ENCODE data around the gene USF1.
"Not testable (repeated sequence)": the region's sequence is repeated elsewhere in the genome, so short reads cannot be mapped to it uniquely, and the experiment has no call there.

USF1 gene

DNA sequence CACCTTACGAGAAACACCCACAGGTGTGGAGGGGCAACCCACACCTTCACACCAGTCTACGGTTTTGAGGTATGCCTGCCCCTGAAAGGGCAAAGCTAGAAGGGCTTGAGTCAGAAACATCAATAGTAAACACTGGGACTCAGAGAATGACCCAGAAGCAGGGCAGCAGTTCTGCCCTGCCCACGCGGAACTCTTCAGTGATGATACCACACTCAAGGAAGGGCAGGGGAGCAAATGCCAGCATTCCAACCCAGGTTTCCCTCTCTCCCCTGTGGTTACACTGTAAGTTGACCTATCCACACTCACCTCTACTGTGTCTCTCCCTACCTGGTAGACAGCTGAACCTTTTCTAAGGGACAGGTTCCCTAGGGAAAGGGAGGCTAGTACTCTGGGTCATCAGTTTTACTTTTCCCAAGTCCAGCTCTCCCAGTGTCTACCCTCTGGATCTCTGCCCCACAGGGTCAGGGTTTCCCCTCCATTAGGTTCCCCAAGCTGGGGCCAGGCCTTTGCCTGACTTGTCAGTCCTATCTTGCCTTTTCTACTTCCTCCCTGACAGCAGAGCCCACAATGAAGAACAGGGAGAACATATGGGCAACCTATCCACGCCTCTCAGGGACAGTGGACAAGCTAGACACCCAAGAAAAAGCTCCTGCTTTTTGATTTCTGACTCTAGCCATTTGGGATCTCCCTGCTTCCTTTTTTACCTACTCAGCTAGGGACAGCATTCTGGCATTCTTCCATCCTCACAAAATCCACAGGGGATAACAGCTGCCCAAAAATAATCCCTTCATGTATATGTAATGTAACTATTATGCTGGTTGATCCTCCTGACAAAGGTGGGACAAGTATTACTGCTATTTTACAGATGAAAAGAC, 27.8 kb downstream of the USF1 start:
- DNase-seq = no peak

DNA sequence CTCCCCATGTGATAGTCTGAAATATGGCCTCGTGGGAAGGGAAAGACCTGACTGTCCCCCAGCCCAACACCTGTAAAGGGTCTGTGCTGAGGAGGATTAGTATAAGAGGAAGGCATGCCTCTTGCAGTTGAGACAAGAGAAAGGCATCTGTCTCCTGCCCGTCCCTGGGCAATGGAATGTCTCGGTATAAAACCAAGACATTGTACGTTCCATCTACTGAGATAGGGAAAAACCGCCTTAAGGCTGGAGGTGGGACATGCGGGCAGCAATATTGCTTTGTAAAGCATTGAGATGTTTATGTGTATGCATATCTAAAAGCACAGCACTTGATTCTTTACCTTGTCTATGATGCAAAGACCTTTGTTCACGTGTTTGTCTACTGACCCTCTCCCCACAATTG, 28.6 kb downstream of the USF1 start:
- DNase-seq = not testable (repeated sequence)

DNA sequence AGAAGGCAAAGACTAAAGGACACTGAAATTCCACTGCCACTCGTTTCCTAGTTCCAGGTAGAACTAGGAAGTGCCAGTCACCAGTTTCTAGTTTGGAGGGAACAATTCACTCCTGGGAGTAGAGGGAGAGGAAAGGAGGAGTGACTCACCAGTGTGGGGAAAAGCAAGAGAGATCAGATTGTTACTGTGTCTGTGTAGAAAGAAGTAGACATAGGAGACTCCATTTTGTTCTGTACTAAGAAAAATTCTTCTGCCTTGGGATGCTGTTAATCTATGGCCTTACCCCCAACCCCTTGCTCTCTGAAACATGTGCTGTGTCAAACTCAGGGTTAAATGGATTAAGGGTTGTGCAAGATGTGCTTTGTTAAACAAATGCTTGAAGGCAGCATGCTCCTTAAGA, 29.1 kb downstream of the USF1 start:
- not testable (repeated sequence) for DNase-seq

DNA sequence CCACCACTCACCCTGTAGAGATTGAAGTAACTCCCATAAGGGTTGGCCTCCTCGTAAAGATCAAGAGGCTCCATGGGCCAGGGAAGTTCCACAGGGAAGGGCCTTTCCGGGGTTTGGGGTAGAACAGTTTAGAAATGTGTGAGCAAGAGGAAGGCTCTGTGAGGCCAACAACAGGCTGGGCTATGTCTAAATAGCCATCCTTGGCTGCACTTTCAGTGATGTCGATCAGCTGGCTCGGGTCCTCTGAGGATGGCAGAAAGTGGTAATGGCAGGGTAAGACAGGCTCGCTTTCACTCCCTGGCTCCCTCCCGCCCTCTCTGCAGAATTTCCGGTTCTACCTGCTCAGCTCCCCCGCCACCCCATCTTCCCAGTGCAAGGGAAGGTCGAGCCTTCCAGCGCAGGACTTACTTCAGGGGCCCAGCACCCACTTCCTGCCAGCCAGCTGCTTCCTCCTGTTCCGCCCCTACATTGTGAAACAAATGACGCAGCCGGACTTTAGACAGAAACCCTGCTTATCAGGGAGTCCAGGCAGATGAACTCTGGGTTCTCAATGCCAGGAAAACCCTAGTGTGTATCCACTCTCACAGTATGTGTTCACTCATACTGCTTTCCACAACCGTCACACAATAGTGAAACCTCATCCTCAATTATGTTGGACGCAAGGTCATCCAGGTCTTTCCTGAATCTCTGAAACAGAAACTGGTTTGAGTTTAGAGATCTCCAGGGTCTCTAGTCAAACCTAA, 32.1 kb downstream of the USF1 start:
- no peak for DNase-seq

GRCh38 chr1:161013131-161013487, 32.7 kb downstream of the USF1 start:
- DNase-seq = no peak

DNA sequence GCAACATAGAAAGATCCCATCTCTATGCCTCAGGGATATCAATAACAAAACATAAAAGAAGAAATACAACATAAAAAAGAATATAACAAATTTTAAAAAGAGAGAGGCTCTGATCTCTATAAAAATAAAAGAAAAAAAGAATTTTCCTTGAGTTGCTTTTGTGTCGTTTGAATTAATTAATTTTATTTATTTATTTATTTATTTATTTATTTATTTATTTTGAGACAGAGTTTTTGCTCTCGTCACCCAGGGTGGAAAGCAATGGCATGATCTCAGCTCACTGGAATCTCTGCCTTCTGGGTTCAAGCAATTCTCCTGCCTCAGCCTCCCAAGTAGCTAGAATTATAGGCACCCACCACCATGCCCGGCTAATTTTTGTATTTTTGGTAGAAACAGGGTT, 33.4 kb downstream of the USF1 start:
- no peak for DNase-seq

DNA sequence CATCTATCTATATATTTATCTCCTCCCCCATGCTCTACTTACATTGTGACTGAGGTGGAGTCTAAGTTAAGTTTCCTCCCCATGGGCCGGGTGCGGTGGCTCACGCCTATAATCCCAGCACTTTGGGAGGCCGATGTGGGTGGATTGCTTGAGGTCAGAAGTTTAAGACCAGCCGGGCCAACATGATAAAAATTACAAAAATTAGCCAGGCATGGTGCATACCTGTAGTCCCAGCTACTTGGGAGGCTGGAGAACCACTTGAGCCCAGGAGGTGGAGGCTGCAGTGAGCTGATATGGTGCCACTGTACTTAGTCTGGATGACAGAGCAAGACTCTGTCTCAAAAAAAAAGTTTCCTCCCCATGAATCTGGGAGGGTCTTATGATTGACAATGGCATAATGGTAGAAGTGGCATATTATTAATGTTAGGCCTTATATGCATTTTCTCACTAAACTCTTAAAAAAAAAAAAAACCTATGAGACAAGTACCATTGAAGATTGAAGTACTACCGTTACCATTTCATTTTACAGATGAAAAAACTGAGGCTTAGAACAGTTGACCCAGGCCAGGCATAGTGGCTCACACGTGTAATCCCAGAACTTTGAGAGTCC, 36.1 kb downstream of the USF1 start:
- DNase-seq = no peak

DNA sequence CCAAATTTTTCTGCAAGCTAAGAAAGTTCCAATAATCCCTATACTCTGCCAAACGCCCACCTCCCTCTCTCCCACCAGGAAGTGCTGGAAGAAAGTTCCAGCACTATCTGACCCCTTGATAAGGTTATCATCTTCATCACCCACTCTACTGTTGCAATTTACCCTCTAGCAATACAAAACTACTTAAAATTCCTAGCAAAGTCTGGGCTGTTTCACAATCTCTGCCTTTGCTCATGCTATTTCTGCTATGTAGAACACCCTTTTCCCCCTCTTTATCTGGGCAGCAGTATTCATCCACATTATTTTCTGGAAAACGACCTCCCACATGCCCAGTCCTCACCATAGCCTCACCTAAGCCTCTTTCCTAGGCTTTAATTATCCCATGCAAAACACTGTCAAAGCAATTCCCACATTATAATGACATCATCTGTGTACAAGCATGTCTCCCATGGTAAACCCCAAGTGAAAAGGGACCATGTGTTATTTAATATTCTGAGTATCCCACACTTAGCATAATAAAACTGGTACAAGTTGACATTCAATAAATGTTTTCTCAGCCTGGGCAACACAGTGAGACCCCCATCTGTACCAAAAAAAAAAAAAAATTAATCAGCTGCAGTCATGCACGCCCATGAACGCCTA, 36.8 kb downstream of the USF1 start:
- peak; percentile 33 for DNase-seq

DNA sequence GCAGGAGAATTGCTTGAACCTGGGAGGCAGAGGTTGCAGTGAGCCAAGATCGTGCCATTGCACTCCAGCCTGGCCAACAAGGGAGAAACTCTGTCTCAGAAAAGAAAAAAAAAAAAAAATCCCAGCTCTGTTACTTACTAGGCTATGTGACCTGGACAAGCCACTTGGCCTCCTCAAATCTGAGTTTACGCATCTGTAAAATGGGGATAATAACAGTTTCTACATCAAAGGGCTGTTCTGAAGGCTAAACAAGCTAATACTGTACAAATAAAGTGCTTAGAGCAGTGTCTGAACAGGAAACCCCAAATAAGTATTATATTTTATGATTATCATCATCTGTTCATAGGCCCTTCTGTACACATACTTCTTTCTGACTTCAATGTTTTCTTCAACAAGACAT, 38.4 kb downstream of the USF1 start:
- no peak for DNase-seq

- DNase-seq = no peak
These were observed 39.2 kb downstream of the USF1 start for GRCh38 chr1:161006563-161006962.

GRCh38 chr1:161001525-161001924, 44.3 kb downstream of the USF1 start:
- DNase-seq = no peak

DNA sequence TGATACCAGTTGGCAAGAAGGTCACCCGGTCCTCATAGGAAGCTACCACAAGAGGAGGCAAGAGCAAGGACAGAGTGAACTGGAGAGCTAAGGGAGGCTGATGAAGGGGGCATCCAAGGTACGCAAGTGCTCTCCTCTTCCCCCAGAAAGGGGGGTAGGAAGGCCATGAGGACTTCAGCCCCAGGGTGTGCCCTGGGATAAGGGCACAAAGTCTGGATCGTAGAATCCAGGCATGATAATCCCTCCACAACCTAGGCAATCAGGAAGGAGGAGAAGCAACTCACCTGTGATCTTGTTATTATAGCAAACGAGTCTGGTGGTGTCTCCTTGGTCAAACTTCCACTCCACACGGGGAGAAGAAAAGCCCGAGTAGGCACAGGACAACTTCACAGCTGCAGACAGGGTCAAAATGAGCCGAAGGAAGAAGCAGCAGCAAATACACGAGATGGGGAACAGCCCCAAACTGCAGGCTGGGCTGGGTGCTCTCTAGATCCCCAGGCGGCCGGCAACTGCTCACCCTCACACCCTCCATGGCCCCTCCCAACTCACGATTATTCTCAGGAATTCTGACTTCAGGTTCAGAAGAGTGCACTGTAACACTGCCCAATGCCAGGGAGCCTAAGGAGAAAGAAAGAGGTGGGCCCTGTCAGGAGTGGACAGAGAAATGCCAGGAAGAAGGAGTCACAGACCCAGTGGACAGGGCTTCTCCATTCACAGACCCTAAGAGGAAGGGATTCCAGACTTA, 44.9 kb downstream of the USF1 start:
- DNase-seq = no peak

DNA sequence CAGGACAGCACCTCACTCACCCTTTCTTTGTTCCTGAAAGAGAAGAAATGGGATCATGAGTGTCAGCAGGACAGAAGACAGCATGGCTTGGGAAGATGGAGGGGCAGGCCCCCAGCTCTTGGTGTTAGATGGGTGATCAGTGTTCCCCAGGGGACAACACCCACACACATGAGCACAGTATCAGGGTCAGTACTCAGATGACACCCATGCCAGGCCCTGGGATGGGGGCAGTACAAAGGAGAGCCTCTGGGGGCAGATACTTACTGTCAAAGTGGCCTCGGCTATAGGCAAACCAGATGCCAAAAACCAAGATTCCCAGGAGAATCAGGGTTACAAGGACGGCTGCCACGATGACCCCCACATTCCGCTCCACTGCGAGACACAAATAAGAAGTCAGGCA, 46.4 kb downstream of the USF1 start:
- no peak for DNase-seq

GRCh38 chr1:160997323-160998038, 48.3 kb downstream of the USF1 start:
- peak; percentile 78 for DNase-seq

GRCh38 chr1:160996178-160996577, 49.6 kb downstream of the USF1 start:
- DNase-seq = no peak

GRCh38 chr1:160993544-160994193, 52.1 kb downstream of the USF1 start:
- DNase-seq = peak; percentile 65

DNA sequence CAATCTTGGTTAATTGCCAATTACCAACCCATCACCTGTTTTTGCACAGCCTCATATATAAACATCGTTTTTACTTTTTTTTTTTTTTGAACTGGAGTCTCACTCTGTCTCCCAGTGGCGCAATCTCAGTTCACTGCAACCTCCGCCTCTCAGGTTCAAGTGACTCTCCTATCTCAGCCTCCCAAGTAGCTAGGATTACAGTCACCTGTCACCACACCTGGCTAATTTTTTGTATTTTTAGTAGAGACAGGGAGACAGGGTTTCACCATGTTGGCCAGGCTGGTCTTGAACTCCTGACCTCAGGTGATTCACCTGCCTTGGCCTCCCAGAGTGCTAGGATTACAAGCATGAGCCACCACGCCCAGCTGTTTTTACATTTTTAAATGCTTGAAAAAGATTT, 53.7 kb downstream of the USF1 start:
- not testable (repeated sequence) for DNase-seq

All from NCI-H82 (cell line).